HEK293T (cell line): ENCODE data around the gene FLRT2.

Experiments used
- CTCF ChIA-PET: fragments of 350-600 bp; formaldehyde crosslinking; extraction: SDS; loops from one replicate; lab custom pipeline; 2021; ENCODE audit warnings: antibody characterized with exemption, inconsistent platforms; lab: Yijun Ruan, JAX
- POLR2A ChIA-PET: fragments of 350-600 bp; formaldehyde crosslinking; extraction: SDS; loops from one replicate; lab custom pipeline; 2020; ENCODE audit warnings: antibody characterized with exemption, inconsistent platforms; lab: Yijun Ruan, JAX
- DNase-seq: peaks from one replicate; pipeline ENCODE4 v3.0.0; 2012; ENCODE audit warnings: mixed read lengths; ENCODE audit errors: extremely low spot score
- ARNT ChIP-seq: fragments of 450-650 bp; IDR thresholded peaks from 2 replicates; pipeline ENCODE4 v1.6.1; 2017; ENCODE audit warnings: mild to moderate bottlenecking
- BHLHE40 ChIP-seq: fragments of 450-650 bp; IDR thresholded peaks from 2 replicates; pipeline ENCODE4 v1.6.1; 2016; ENCODE audit warnings: mild to moderate bottlenecking, moderate library complexity, borderline replicate concordance
- CTBP1 ChIP-seq: fragments of 450-650 bp; IDR thresholded peaks from 2 replicates; pipeline ENCODE4 v1.6.1; 2016; ENCODE audit warnings: borderline replicate concordance
- ELF4 ChIP-seq: fragments of 450-650 bp; IDR thresholded peaks from 2 replicates; pipeline ENCODE4 v1.6.1; 2017; ENCODE audit warnings: antibody characterized with exemption
- FOXA1 ChIP-seq: fragments of 450-650 bp; IDR thresholded peaks from 2 replicates; pipeline ENCODE4 v1.6.1; 2016; ENCODE audit warnings: mild to moderate bottlenecking
- FOXK2 ChIP-seq: fragments of 450-650 bp; IDR thresholded peaks from 2 replicates; pipeline ENCODE4 v1.6.1; 2016; ENCODE audit warnings: mild to moderate bottlenecking
- FOXM1 ChIP-seq: fragments of 450-650 bp; IDR thresholded peaks from 2 replicates; pipeline ENCODE4 v1.6.1; 2017; ENCODE audit warnings: mild to moderate bottlenecking, borderline replicate concordance
- HDGF ChIP-seq: fragments of 450-650 bp; IDR thresholded peaks from 2 replicates; pipeline ENCODE4 v1.6.1; 2017; ENCODE audit warnings: antibody characterized with exemption, borderline replicate concordance
- L3MBTL2 ChIP-seq: fragments of 450-650 bp; conservative IDR thresholded peaks from 2 replicates; pipeline ENCODE4 v1.6.1; 2016; ENCODE audit warnings: mild to moderate bottlenecking
- LEF1 ChIP-seq: fragments of 450-650 bp; IDR thresholded peaks from 2 replicates; pipeline ENCODE4 v1.6.1; 2017; ENCODE audit warnings: mild to moderate bottlenecking, borderline replicate concordance
- NFRKB ChIP-seq: fragments of 450-650 bp; IDR thresholded peaks from 2 replicates; pipeline ENCODE4 v1.6.1; 2016; ENCODE audit warnings: mild to moderate bottlenecking, moderate library complexity
- SP1 ChIP-seq: fragments of 450-650 bp; IDR thresholded peaks from 2 replicates; pipeline ENCODE4 v1.6.1; 2017
- SUZ12 ChIP-seq: fragments of 450-650 bp; IDR thresholded peaks from 2 replicates; pipeline ENCODE4 v1.6.1; 2016; ENCODE audit warnings: mild to moderate bottlenecking
- TARDBP ChIP-seq: fragments of 450-650 bp; IDR thresholded peaks from 2 replicates; pipeline ENCODE4 v1.6.1; 2016
- ZNF384 ChIP-seq: fragments of 450-650 bp; IDR thresholded peaks from 2 replicates; pipeline ENCODE4 v1.6.1; 2016
- TF ChIP-seq, protein P1 (sequence below): fragments of 450-650 bp; IDR thresholded peaks from 2 replicates; pipeline ENCODE4 v1.6.1; 2016

FLRT2 gene

DNA sequence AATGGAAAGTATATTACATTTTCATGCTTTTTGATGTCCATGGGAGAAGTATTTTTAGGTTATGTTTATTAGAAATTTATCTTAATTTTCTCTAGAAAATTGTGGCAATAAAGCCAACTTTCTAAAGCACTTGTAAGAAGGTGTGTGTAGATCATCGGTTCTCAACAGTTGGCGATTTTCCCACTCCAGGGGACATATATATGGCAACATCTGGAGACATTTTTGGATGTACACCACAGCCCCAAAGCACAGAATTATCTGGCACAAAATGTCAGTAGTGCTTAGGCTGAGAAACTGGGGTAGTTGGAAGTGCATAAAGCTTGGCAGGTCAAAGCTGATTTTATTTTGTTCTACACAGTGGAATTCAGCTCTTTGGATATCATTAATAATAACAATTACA is 86.9 kb downstream of the FLRT2 start:
- TF ChIP-seq NFRKB (no peak), HDGF (no peak), LEF1 (no peak), ELF4 (no peak), FOXA1 (no peak), SP1 (no peak)
- CTCF ChIA-PET, result no interaction called here
- no peak for DNase-seq
- POLR2A ChIA-PET, result no interaction called here

- ChIA-PET CTCF (no interaction called here), POLR2A (no interaction called here)
- DNase-seq, result no peak
- no peak for TF ChIP-seq HDGF
- TF ChIP-seq LEF1, result no peak
- no peak for TF ChIP-seq NFRKB
- no peak for TF ChIP-seq TARDBP
Measured at GRCh38 chr14:85617791-85618190, 87.8 kb downstream of the FLRT2 start.

GRCh38 chr14:85618390-85618789 is 88.4 kb downstream of the FLRT2 start:
- no peak for DNase-seq
- TF ChIP-seq FOXK2 (no peak), TARDBP (no peak), L3MBTL2 (no peak), LEF1 (no peak), BHLHE40 (no peak), ARNT (no peak), CTBP1 (no peak), ELF4 (no peak), ZNF384 (no peak), HDGF (no peak), NFRKB (no peak)
- TF ChIP-seq, protein P1, sequence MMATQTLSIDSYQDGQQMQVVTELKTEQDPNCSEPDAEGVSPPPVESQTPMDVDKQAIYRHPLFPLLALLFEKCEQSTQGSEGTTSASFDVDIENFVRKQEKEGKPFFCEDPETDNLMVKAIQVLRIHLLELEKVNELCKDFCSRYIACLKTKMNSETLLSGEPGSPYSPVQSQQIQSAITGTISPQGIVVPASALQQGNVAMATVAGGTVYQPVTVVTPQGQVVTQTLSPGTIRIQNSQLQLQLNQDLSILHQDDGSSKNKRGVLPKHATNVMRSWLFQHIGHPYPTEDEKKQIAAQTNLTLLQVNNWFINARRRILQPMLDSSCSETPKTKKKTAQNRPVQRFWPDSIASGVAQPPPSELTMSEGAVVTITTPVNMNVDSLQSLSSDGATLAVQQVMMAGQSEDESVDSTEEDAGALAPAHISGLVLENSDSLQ, result no peak
- ChIA-PET CTCF (no interaction called here), POLR2A (no interaction called here)

- TF ChIP-seq FOXA1, result no peak
- no peak for TF ChIP-seq SP1
- no peak for TF ChIP-seq LEF1
- TF ChIP-seq BHLHE40, result no peak
- no peak for TF ChIP-seq FOXM1
- ChIA-PET CTCF (no interaction called here), POLR2A (no interaction called here)
- no peak for DNase-seq
Measured at GRCh38 chr14:85618978-85619377, 89.0 kb downstream of the FLRT2 start.

- POLR2A ChIA-PET, result no interaction called here
Measured at GRCh38 chr14:85619851-85620250, 89.9 kb downstream of the FLRT2 start.

DNA sequence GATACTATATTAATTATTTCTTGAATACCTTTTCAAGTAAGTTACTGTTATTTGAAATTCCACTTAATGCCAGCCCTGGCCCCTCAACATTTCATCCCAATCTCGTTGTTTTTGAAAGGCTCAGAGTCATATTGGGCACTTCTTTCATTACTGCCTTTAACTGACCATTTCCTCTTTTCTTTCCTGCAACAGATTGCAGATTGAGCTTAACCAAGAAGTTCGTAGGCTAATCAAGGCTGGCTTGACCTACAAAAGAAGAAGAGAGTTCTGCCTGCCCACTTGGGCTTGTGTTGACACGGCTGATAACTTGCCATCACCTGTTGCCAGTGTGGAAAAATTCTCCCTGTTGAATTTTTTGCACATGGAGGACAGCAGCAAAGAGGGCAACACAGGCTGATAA is 91.0 kb downstream of the FLRT2 start:
- ChIA-PET POLR2A (no interaction called here), CTCF (interaction anchor here (0.7 kb wide), 1 partner anchor 1127 kb away, joined by 3 read pairs; no protein-coding TSS in a partner anchor)
- DNase-seq, result no peak
- TF ChIP-seq CTBP1, result no peak
- no peak for TF ChIP-seq FOXK2
- no peak for TF ChIP-seq HDGF
- no peak for TF ChIP-seq ZNF384
- no peak for TF ChIP-seq ELF4
- TF ChIP-seq FOXA1, result no peak
- no peak for TF ChIP-seq SUZ12
- TF ChIP-seq FOXM1, result no peak
- TF ChIP-seq BHLHE40, result no peak
- TF ChIP-seq TARDBP, result no peak
- no peak for TF ChIP-seq L3MBTL2
- TF ChIP-seq SP1, result no peak

More at GRCh38 chr14:85619851-85620250, 89.9 kb downstream of the FLRT2 start:
- CTCF ChIA-PET, result interaction anchor here (0.7 kb wide), 1 partner anchor 41 kb away, joined by 3 read pairs; no protein-coding TSS in a partner anchor
- DNase-seq, result no peak
- no peak for TF ChIP-seq SUZ12
- no peak for TF ChIP-seq NFRKB
- TF ChIP-seq, protein P1, result no peak
- no peak for TF ChIP-seq BHLHE40
- TF ChIP-seq TARDBP, result no peak
- TF ChIP-seq FOXM1, result no peak
- no peak for TF ChIP-seq LEF1
- no peak for TF ChIP-seq L3MBTL2
- no peak for TF ChIP-seq ELF4
- TF ChIP-seq ZNF384, result no peak
- no peak for TF ChIP-seq FOXK2
- TF ChIP-seq HDGF, result no peak
- TF ChIP-seq SP1, result no peak
- TF ChIP-seq FOXA1, result no peak
- no peak for TF ChIP-seq ARNT
- TF ChIP-seq CTBP1, result no peak

DNA sequence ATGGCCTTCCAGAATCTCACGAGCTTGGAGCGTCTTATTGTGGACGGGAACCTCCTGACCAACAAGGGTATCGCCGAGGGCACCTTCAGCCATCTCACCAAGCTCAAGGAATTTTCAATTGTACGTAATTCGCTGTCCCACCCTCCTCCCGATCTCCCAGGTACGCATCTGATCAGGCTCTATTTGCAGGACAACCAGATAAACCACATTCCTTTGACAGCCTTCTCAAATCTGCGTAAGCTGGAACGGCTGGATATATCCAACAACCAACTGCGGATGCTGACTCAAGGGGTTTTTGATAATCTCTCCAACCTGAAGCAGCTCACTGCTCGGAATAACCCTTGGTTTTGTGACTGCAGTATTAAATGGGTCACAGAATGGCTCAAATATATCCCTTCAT is 92.2 kb downstream of the FLRT2 start:
- CTCF ChIA-PET, result no interaction called here
- no peak for DNase-seq
- POLR2A ChIA-PET, result no interaction called here
- TF ChIP-seq ARNT (no peak), HDGF (no peak), ELF4 (no peak), SP1 (no peak), ZNF384 (no peak), BHLHE40 (no peak), FOXA1 (no peak)
- TF ChIP-seq, protein P1, result no peak
